Right lobe of liver (tissue), 6 donors: ENCODE measurements around the gene LOXL1. TPM values are rescaled to one million over a fixed set of nuclear protein-coding genes. Genes with fewer than 3 reads are reported as not detected.
"Not testable (repeated sequence)": the region's sequence is repeated elsewhere in the genome, so short reads cannot be mapped to it uniquely, and the experiment has no call there.

Experiments
- ATAC-seq, 4 donors: fragments of 200-7000 bp; cut with Tn5 transposase; one replicate each; pipeline ENCODE4 v1.9.1; 2020; ENCODE audit warnings: mild to moderate bottlenecking in 4 of 4, moderate library complexity in 4 of 4
- DNase-seq, 3 donors: peaks; one replicate each; pipeline ENCODE4 v3.0.0-alpha.2; 2020
- H3K27ac ChIP-seq, 3 donors: fragments of 200-600 bp; one replicate each; pipeline ENCODE4 v1.8.0; 2022
- H3K27me3 ChIP-seq, 2 donors: fragments of 200-600 bp; one replicate each; pipeline ENCODE4 v1.8.0; 2022
- H3K36me3 ChIP-seq, 4 donors: fragments of 200-600 bp; sonication (generic) in 1 of 4; one replicate each; pipeline versions ENCODE4 v1.5.1 to v1.8.0; 2017 to 2022; ENCODE audit warnings: control low read depth in 1 of 4
- H3K4me1 ChIP-seq, 4 donors: fragments of 200-600 bp; sonication (generic) in 1 of 4; one replicate each; pipeline versions ENCODE4 v1.5.1 to v1.8.0; 2017 to 2022; ENCODE audit warnings: control low read depth in 1 of 4
- H3K4me3 ChIP-seq, 3 donors: fragments of 200-600 bp; one replicate each; pipeline ENCODE4 v1.8.0; 2022
- H3K9me3 ChIP-seq, 4 donors: fragments of 200-600 bp; sonication (generic) in 1 of 4; one replicate each; pipeline versions ENCODE4 v1.5.1 to v1.8.0; 2017 to 2022; ENCODE audit warnings: control low read depth in 1 of 4
- CTCF ChIP-seq, 4 donors: fragments of 200-600 bp in 3 of 4; fragments of 450-650 bp in 1 of 4; IDR thresholded peaks; one replicate each; pipeline versions ENCODE4 v1.5.1 to v1.8.0; 2016 to 2022; ENCODE audit warnings: antibody characterized with exemption in 4 of 4, mild to moderate bottlenecking in 2 of 4
- POLR2A ChIP-seq: fragments of 450-650 bp; IDR thresholded peaks from one replicate; pipeline ENCODE4 v1.6.1; 2017; ENCODE audit warnings: antibody characterized with exemption, mild to moderate bottlenecking
- WGBS: methylation state at CpG from one replicate; pipeline ENCODE4 v1.1.6; 2018; ENCODE audit warnings: low coverage, low lambda C conversion rate; ENCODE audit not compliant: insufficient coverage; ENCODE audit errors: missing lambda C conversion rate; 5-methylcytosine and 5-hydroxymethylcytosine counted together
- intact Hi-C, 2 donors: fragments of 100-400 bp; cut with DNase I; formaldehyde crosslinking; loops; one replicate each; pipeline versions ENCODE4 v1.11.2 to v1.14.1; 2022
- total RNA-seq, 6 experiments: library from RNA; depleted of rRNA in 2 of 6; stranded (reverse); fragments of >200 nt in 2 of 6; fragmentation: NEBNext Ultra II Directional in 3 of 6; extraction: Animal tissue kit (Norgen Biotek cat#: 25700) in 3 of 6; gene quantifications; one replicate each; pipeline versions ENCODE4 v1.1.0 to v1.2.4, GENCODE V29; 2016 to 2023
- donor health status: DM: no; HTN: yes; CAD: no.
- donor health status: DM: no; HTN: no; CAD: no.
- donor health status: DM: no; HTN: no; CAD: no.
- donor health status: DM: no; HTN: yes; CAD: no.
- donor health status: DM: no; HTN: yes; CAD: no.

LOXL1 gene
- total RNA-seq, 6 experiments from 2014 or later = 0.29 to 2.3 (median 0.83) TPM

DNA sequence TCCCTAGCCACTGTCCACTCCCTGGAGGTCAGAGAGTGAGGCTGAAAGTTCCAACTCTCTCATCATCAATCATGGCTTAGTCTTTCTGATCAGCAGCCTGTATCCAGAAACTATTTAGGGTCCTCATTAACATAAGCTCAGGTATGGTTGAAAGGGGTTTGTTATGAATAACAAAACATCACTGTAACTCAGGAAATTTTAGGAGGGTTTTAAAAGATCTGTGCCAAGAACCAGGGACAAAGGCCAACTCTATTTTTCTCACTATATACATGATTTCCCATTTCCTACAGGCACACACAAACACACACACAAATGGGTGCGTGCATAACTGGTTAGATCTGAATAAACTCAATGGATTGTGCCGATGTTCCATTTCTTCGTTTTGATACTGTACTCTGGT is 42.2 kb downstream of the LOXL1 start:
- H3K27ac ChIP-seq = no peak overlapping the region
- ATAC-seq = no peak
- WGBS = 79% methylated on average over 2 of the region's 3 CpGs
- DNase-seq = no peak
- no peak for TF ChIP-seq CTCF (IDR thresholded peaks at IDR 0.05)
- TF ChIP-seq POLR2A = no peak
- no peaks in the 10 kb centered on the region for H3K9me3 ChIP-seq
- intact Hi-C loops = loop anchor here in 1 of 2 donors (10.0 kb wide), 1 partner anchor 356 kb away; no protein-coding TSS in a partner anchor
- H3K27me3 ChIP-seq = no peaks in the 10 kb centered on the region
- peaks cover 0 to 6% (median 0%) of the 10 kb centered on the region in 4 donors for H3K4me1 ChIP-seq
- no peak overlapping the region for H3K4me3 ChIP-seq
- no peaks in the 10 kb centered on the region for H3K36me3 ChIP-seq

GRCh38 chr15:73969151-73969759 is 43.0 kb downstream of the LOXL1 start:
- H3K4me1 ChIP-seq = peaks cover 0 to 6% (median 0%) of the 10 kb centered on the region in 4 donors
- no peak overlapping the region for H3K4me3 ChIP-seq
- no peak for ATAC-seq
- intact Hi-C loops = loop anchor here in 1 of 2 donors (10.0 kb wide), 1 partner anchor 356 kb away; no protein-coding TSS in a partner anchor
- DNase-seq = peak in 1 of 3 donors; percentile 29
- H3K9me3 ChIP-seq = no peaks in the 10 kb centered on the region
- TF ChIP-seq POLR2A (no peak), CTCF (IDR thresholded peaks at IDR 0.05) (no peak)
- WGBS = 71% methylated on average over 5 of the region's 6 CpGs
- no peaks in the 10 kb centered on the region for H3K27me3 ChIP-seq
- no peaks in the 10 kb centered on the region for H3K36me3 ChIP-seq
- H3K27ac ChIP-seq = no peak overlapping the region

GRCh38 chr15:73972984-73973682 is 46.9 kb downstream of the LOXL1 start:
- Histone ChIP-seq H3K4me1 (peaks cover 0 to 6% (median 0%) of the 10 kb centered on the region in 4 donors), H3K9me3 (no peaks in the 10 kb centered on the region), H3K4me3 (no peak overlapping the region), H3K27me3 (no peaks in the 10 kb centered on the region), H3K36me3 (no peaks in the 10 kb centered on the region), H3K27ac (no peak overlapping the region)
- intact Hi-C loops = loop anchor here in 1 of 2 donors (5.0 kb wide), 1 partner anchor 64 kb away; no protein-coding TSS in a partner anchor
- peak; percentile 73 to 93 (median 80) for TF ChIP-seq CTCF (IDR thresholded peaks at IDR 0.05)
- no peak for TF ChIP-seq POLR2A
- peak; percentile 82 for DNase-seq
- 31% methylated on average over 6 of the region's 26 CpGs for WGBS
- peak; percentile 98 to 100 (median 98) for ATAC-seq

- H3K27me3 ChIP-seq, H3K4me3 ChIP-seq, H3K27ac ChIP-seq, H3K4me1 ChIP-seq, ATAC-seq, H3K9me3 ChIP-seq, H3K36me3 ChIP-seq: not testable (repeated sequence)
- WGBS = no CpG with 5 or more reads among the region's 39 CpGs
- intact Hi-C loops = loop anchor here in 1 of 2 donors (5.0 kb wide), 1 partner anchor 64 kb away; no protein-coding TSS in a partner anchor
- peak in 1 of 3 donors; percentile 42 for DNase-seq
Observed at GRCh38 chr15:73973683-73974200, 47.5 kb downstream of the LOXL1 start.

GRCh38 chr15:73975440-73976125 is 49.3 kb downstream of the LOXL1 start:
- H3K4me1 ChIP-seq, H3K36me3 ChIP-seq, H3K27me3 ChIP-seq, H3K27ac ChIP-seq, ATAC-seq, H3K9me3 ChIP-seq, H3K4me3 ChIP-seq: not testable (repeated sequence)
- DNase-seq = peak in 1 of 3 donors; percentile 39
- 39% methylated on average over 17 of the region's 18 CpGs for WGBS
- intact Hi-C loops = loop anchor here in 1 of 2 donors (5.0 kb wide), 1 partner anchor 62 kb away; no protein-coding TSS in a partner anchor
